NCI-H446 treated with DMSO at 0.1 percent for 48 hours (cell line): Measurements from ENCODE around the gene PAFAH2.
A peak's percentile ranks its signal among the peaks of the same experiment; 100 is the strongest.

ENCODE experiments used
- DNase-seq: peaks from one replicate; lab custom pipeline; 2025; lab: John Stamatoyannopoulos, UW

PAFAH2 gene

DNA sequence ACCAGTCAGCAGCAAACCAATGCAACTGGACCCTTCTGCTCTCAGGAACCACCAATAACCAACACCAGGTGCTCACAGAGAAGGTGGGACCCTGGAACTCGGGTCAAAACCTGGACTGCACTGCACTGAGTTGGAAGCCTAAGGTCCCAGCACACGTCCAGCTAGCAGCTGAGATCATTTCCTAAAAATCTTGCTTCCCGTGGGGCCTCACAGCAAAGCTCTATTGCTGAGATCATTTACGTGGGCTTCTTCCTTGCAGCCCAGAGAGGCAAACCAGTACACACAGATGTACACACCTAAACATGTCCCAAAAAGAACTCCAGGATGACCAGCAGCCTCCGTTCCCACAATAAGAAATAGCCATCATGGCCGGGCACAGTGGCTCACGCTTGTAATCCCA, 68.8 kb downstream of the PAFAH2 start:
- no peak for DNase-seq

- peak; percentile 37 for DNase-seq
Observed at GRCh38 chr1:25927521-25928265, 70.2 kb downstream of the PAFAH2 start.

- DNase-seq, result no peak
Observed at GRCh38 chr1:25926731-25927496, 70.9 kb downstream of the PAFAH2 start.

DNA sequence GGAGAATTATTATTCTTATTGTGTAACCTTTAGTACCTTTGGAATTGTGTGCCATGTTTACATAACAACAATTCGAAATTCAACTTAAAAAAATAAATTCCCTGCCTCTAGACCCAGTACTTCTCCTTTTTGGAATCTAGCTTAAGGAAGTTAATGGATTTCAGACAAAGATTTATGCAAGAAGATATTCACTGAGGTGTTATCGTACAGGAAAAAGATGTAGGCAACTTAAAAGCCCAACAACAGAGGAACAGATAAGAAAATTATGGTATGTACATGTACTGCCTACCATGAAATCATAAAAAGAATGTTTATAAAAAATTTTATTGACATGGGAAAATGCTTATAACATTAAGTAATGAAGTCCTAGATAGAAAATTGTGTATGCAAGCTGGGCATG, 73.4 kb downstream of the PAFAH2 start:
- DNase-seq, result no peak

DNA sequence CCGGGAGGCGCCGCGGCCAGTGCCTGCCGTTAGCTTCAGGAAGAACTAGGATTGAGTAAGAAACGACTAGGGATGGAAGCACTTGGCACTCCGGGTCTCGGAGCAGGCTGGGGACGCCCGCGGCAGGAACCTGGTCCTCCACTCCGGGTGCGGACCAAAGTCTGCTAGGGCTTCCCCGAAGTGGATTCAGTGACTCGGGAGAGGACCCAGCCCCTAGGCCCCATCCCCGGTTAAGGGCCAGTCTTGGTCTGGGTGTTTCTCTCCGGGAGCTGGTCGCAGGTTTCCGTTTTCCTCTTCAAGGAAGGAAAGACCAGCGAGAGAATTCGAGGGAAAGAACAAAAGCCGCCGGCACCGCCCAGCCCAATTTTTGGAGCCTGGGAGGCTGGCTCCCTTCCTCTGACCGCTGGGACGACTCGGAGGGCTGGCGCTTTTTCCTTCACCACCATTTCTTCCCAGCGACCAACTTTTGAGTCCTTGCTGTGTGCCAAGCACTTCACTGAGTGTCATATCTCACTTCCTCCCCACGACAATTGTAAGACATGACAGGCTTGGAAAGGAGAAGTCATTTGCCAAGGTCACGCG, 74.8 kb downstream of the PAFAH2 start:
- no peak for DNase-seq

DNA sequence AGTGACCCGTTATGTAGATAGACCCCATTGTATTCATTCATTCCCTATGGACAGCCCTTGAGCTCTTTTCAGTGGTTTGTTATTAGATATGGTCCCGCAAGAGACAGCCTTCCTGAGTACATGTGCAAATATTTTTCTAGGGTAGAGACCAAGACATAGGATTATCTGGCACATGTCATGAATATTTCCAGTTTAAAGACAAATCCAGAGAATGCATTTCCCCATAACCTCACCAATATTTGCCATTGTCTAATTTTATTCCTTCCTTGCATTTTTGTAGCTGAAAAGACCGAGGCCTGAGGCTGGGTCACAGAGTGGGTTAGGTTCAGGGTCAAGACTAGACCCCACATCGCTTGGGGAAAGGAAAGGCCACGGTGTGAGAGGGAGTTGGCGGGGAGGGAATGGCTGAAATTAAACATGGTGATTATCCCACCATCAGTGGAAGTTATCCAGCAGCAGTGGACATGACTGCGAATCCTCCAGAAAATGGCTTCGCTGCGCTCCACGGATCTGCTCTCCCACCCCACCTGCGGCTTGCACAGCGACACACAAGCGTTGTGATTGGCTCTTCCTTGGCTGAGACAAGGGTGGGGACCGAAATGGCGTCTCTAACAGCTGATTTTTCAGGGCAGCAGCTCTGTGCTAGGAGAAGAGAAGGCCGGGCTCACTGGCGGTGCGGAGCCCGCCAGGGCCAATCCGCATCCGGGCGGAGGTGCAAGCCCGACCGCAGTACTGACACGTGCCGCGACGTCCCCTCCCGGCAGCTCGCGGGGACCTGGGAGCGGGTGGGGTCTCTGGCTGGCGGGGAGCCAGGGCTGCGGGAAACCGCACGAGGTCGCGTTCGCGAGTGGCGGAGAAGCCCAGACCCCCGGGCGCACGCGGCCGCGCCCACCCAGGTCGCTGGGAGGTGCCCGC, 75.5 kb downstream of the PAFAH2 start:
- DNase-seq, result no peak

DNA sequence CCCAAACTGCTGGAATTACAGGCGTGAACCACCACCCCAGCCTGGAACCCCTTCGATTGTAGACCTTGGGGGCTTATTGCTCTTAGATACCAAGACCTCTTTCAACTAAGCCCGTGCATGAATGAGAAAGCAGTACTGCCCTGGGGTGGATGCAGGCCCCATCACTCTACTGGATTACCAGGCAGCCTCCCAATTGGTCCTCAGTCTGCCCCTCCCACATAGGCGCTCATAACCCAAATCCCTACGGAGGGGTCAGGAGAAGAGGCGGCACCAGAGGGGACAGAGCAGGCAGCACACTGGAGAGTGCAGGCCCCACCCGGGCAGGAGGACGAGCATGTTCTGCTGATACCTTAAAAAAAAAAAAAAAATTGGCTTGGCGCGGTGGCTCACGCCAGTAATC, 79.2 kb downstream of the PAFAH2 start:
- DNase-seq, result no peak

- no peak for DNase-seq
Observed at GRCh38 chr1:25917996-25918395, 79.9 kb downstream of the PAFAH2 start.

DNA sequence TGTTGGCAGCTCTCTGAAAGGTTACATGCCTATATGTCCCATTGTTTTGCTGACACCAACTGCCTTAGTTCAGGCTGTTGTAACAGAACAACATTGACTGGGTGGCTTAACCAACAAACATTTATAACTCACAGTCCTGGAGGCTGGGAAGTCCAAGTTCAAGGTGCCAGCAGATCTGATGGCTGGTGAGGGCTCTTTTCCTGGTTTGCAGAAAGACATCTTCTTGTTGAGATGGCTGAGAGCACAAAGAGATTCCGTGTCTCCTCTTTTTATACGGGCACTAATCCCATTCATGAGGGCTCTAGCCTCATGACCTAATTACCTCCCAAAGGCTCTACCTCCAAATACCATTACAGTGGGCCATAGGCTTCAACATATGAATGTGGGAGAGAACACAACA, 81.4 kb downstream of the PAFAH2 start:
- no peak for DNase-seq

GRCh38 chr1:25914074-25914995, 83.5 kb downstream of the PAFAH2 start:
- DNase-seq, result no peak

DNA sequence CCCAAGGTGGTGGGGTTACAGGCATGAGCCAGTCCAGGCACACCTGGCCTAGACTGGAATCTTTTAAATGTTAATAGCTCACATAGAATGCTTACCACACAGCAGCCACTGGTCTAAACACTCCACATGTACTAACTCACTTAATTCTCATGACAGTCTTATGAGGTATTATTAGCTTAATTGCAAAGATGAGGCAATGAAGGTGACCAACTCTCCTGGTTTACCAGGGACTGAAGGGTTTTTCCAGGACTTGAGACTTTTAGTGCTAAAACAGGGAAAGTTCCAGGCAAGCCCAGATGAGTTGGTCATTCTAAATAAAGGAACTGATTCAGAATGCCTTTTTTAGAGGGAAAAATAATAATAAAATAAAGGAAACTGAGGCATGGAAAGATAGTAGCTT, 84.7 kb downstream of the PAFAH2 start:
- no peak for DNase-seq

DNA sequence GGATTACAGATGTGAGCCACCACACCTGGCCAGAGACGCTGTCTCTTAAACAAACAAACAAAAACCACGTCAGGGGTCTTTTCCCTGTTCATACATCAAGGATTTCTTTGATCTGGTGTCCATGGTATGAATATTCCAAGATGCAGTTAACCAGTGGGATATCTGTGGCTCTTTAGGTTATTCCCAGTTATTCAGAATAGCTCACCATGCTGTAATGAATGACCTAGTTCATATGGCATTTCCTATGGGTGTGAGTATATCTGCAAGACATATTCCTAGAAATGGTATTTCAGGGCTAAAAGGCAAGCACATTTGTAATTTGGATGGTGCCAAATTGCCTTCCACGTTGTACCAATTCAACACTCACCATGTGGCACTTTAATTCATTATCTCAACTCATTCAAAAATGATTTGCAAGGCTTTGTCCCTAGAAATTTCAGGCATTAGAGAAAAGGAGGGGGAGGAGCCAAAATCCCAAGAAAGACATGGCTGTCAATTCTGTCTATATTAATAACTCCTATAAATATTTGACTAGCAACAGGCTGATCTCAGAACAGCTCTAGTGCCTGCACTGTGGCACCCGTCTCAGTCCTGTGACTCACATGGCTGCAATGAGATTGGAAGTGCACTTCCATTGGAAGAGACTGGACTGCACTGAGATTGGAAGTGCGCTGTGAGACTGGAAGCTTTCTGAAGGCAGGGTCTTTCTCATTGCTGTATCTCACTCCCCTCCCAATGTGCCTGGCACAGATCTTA, 85.6 kb downstream of the PAFAH2 start:
- DNase-seq, result no peak

DNA sequence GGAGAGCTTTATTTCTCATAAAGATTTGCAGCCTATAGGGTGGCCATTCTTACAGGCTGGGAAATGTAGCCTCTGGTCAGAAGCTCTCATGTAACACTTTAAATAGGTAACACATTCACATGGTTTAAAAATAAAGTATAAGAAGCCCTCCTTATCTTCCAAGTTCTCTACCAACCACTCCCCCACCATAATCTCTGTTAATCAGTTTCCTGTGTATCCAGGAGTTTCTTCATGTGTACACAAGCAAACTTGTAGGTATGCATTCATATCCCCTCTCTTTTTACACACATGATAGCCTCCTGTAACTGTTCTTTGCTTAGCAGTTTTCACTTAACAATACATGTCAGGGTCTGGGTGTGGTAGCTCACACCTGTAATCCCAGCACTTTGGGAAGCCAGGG, 86.7 kb downstream of the PAFAH2 start:
- DNase-seq, result no peak
